B cell (primary cell): ENCODE data around the gene ATP4B. TPM values are rescaled to one million over a fixed set of nuclear protein-coding genes. Genes with fewer than 3 reads are reported as not detected.

Experiments
- ATAC-seq: fragments of 200-7000 bp; cut with Tn5 transposase; one replicate; pipeline ENCODE4 v1.10.0; 2021; ENCODE audit warnings: low read depth, mild to moderate bottlenecking, moderate number of reproducible peaks, moderate library complexity
- CTCF ChIA-PET: fragments of 350-600 bp; sonication (Branson Sonifier 250); formaldehyde crosslinking; loops from one replicate; lab custom pipeline; 2021; ENCODE audit warnings: antibody characterized with exemption, inconsistent platforms; lab: Charles Lee
- POLR2A ChIA-PET: fragments of 350-600 bp; sonication (Branson Sonifier 250); formaldehyde crosslinking; loops from one replicate; lab custom pipeline; 2021; ENCODE audit warnings: antibody characterized with exemption; lab: Charles Lee
- DNase-seq: peaks from one replicate; pipeline ENCODE4 v3.0.0; 2013
- H2AFZ ChIP-seq: 2 replicates; pipeline ENCODE4 v1.6.1; 2012; ENCODE audit warnings: mild to moderate bottlenecking, low read depth, low read length; ENCODE audit not compliant: insufficient read depth, poor library complexity, severe bottlenecking
- H3K27ac ChIP-seq, 2 donors: 1 replicate in 1 of 2; 2 replicates in 1 of 2; pipeline ENCODE4 v1.5.1; 2012 to 2013; ENCODE audit warnings: low read length in 2 of 2, mild to moderate bottlenecking in 2 of 2, moderate library complexity in 1 of 2
- H3K27me3 ChIP-seq, 4 experiments: fragments of 200-600 bp in 1 of 4; sonication (generic) in 1 of 4; replicated peaks in 1 of 4; 1 replicate in 2 of 4; 2 replicates in 2 of 4; pipeline versions ENCODE4 v1.6.1 to v1.7.0; 2013 to 2016; ENCODE audit warnings: low read length in 3 of 4, mild to moderate bottlenecking in 2 of 4, mixed read lengths in 1 of 4, moderate library complexity in 1 of 4; ENCODE audit not compliant: insufficient read depth in 4 of 4, control insufficient read depth in 3 of 4; ENCODE audit errors: control extremely low read depth in 1 of 4
- H3K36me3 ChIP-seq, 2 experiments: replicated peaks in 1 of 2; 1 replicate in 1 of 2; 2 replicates in 1 of 2; pipeline versions ENCODE4 v1.6.1 to v1.7.1; 2013; ENCODE audit warnings: low read length in 1 of 2; ENCODE audit not compliant: insufficient read depth in 2 of 2, control insufficient read depth in 1 of 2; ENCODE audit errors: control extremely low read depth in 1 of 2, extremely low read depth in 1 of 2
- H3K4me1 ChIP-seq, 2 donors: fragments of 200-600 bp in 1 of 2; sonication (generic) in 1 of 2; 1 replicate in 1 of 2; 2 replicates in 1 of 2; pipeline versions ENCODE4 v1.5.1 to v1.6.1; 2013 to 2017; ENCODE audit warnings: low read length in 2 of 2; ENCODE audit not compliant: control insufficient read depth in 2 of 2, insufficient read depth in 2 of 2
- H3K4me2 ChIP-seq: replicated peaks from 2 replicates; pipeline ENCODE3; 2012; ENCODE audit warnings: mild to moderate bottlenecking, low read depth, low read length; ENCODE audit not compliant: poor library complexity, severe bottlenecking
- H3K4me3 ChIP-seq, 5 experiments: fragments of 200-600 bp in 1 of 5; sonication (generic) in 1 of 5; 1 replicate in 3 of 5; 2 replicates in 2 of 5; pipeline versions ENCODE4 v1.5.1 to v1.7.0; 2011 to 2016; ENCODE audit warnings: low read length in 4 of 5, mild to moderate bottlenecking in 4 of 5, low read depth in 2 of 5, control low read depth in 1 of 5, moderate library complexity in 1 of 5; ENCODE audit not compliant: insufficient read depth in 1 of 5; ENCODE audit errors: control extremely low read depth in 1 of 5, extremely low read depth in 1 of 5
- H3K79me2 ChIP-seq: fragments of 200-600 bp; sonication (generic); one replicate; pipeline ENCODE4 v1.6.0; 2016; ENCODE audit warnings: low read length; ENCODE audit not compliant: control insufficient read depth, insufficient read depth
- H3K9ac ChIP-seq: fragments of 200-600 bp; sonication (generic); 2 replicates; pipeline ENCODE4 v1.6.1; 2017; ENCODE audit warnings: mild to moderate bottlenecking, low read length, moderate library complexity
- H3K9me3 ChIP-seq, 3 donors: one replicate each; pipeline versions ENCODE4 v1.6.1 to v1.7.1; 2013; ENCODE audit warnings: low read length in 2 of 3; ENCODE audit not compliant: control insufficient read depth in 2 of 3, insufficient read depth in 1 of 3; ENCODE audit errors: control extremely low read depth in 1 of 3
- H4K20me1 ChIP-seq: 2 replicates; pipeline ENCODE4 v1.6.0; 2012; ENCODE audit warnings: mild to moderate bottlenecking, low read length; ENCODE audit not compliant: insufficient read depth, control insufficient read depth, poor library complexity, severe bottlenecking
- H3K27ac Mint-ChIP-seq: one replicate; pipeline ENCODE4 v1.8.0; 2021; ENCODE audit warnings: mixed read lengths
- H3K27me3 Mint-ChIP-seq: one replicate; pipeline ENCODE4 v1.8.0; 2021; ENCODE audit warnings: mixed read lengths
- H3K4me1 Mint-ChIP-seq: one replicate; pipeline ENCODE4 v1.8.0; 2021; ENCODE audit warnings: mixed read lengths
- H3K4me3 Mint-ChIP-seq: one replicate; pipeline ENCODE4 v1.8.0; 2021; ENCODE audit warnings: mixed read lengths
- H3K9me3 Mint-ChIP-seq: one replicate; pipeline ENCODE4 v1.8.0; 2022; ENCODE audit warnings: mixed read lengths; ENCODE audit not compliant: insufficient read depth
- CTCF ChIP-seq: fragments of 200-600 bp; IDR thresholded peaks from one replicate; pipeline ENCODE4 v1.8.0; 2022; ENCODE audit warnings: antibody characterized with exemption, mild to moderate bottlenecking
- EZH2 ChIP-seq: IDR thresholded peaks from 2 replicates; pipeline ENCODE4 v1.6.1; 2012; ENCODE audit warnings: borderline replicate concordance, low read depth, mild to moderate bottlenecking, moderate library complexity, low read length; ENCODE audit not compliant: insufficient read depth, poor library complexity, severe bottlenecking
- WGBS: methylation state at CpG from one replicate; pipeline ENCODE4 v1.1.5; 2013; ENCODE audit warnings: missing lambda C conversion rate; ENCODE audit not compliant: insufficient coverage; 5-methylcytosine and 5-hydroxymethylcytosine counted together
- intact Hi-C: fragments of 100-400 bp; cut with micrococcal nuclease; formaldehyde crosslinking; loops from one replicate; pipeline ENCODE4 v1.10.0; 2022
- polyA minus RNA-seq: library from RNA; depleted of rRNA, polyadenylated mRNA; stranded (reverse); fragments of >200 nt; gene quantifications from 2 replicates; pipeline ENCODE4 v1.2.3, GENCODE V29; 2012
- polyA plus RNA-seq: library from polyadenylated mRNA; depleted of rRNA; stranded (reverse); fragments of >200 nt; gene quantifications from 2 replicates; pipeline ENCODE4 v1.2.3, GENCODE V29; 2012
- total RNA-seq, 2 donors: library from RNA; stranded (reverse); fragments of 120-200 nt in 1 of 2; gene quantifications; 1 replicate in 1 of 2; 2 replicates in 1 of 2; pipeline versions ENCODE4 v1.2.3 to v1.2.4, GENCODE V29; 2013 to 2022

Gene ATP4B
- total RNA-seq (not detected in 2 replicates), polyA plus RNA-seq (not detected in 2 replicates), polyA minus RNA-seq (not detected in 2 replicates)
- not detected for total RNA-seq (2013)

GRCh38 chr13:113657851-113658741, at the start of gene ATP4B:
Gene ATP4B (minus strand): TSS chr13:113658198. CDS start chr13:113658144, 54 bp downstream.
- TF ChIP-seq CTCF, result no peak
- TF ChIP-seq EZH2, result no peak
- Histone ChIP-seq H3K4me1 (no peaks in the 10 kb centered on the region), H4K20me1 (no peaks in the 10 kb centered on the region), H3K9me3 (peaks cover 0 to 8% (median 3%) of the 10 kb centered on the region in 3 donors), H3K36me3 (no peaks in the 10 kb centered on the region), H3K4me2 (no peak within 1 kb of the TSS), H3K9ac (no peak within 1 kb of the TSS), H3K79me2 (no peaks in the 10 kb centered on the region), H2AFZ (no peak within 1 kb of the TSS), H3K4me3 (no peak within 1 kb of the TSS), H3K27ac (no peak within 1 kb of the TSS), H3K27me3 (no peaks in the 10 kb centered on the region)
- intact Hi-C loops, result no loop called here
- Mint-ChIP-seq H3K27me3 (no peaks in the 10 kb centered on the region), H3K4me3 (no peak within 1 kb of the TSS), H3K27ac (no peak within 1 kb of the TSS), H3K9me3 (peaks cover 3% of the 10 kb centered on the region), H3K4me1 (no peaks in the 10 kb centered on the region)
- ATAC-seq (no peak), DNase-seq (no peak)
- CTCF ChIA-PET, result no interaction called here
- 96% methylated on average over 40 of the region's 47 CpGs for WGBS
- POLR2A ChIA-PET, result no interaction called here

GRCh38 chr13:113672002-113672651, 14.1 kb upstream of the ATP4B start:
- Mint-ChIP-seq H3K27ac (no peak overlapping the region), H3K27me3 (peaks cover 7% of the 10 kb centered on the region), H3K9me3 (no peaks in the 10 kb centered on the region), H3K4me3 (no peak overlapping the region), H3K4me1 (no peaks in the 10 kb centered on the region)
- no peak overlapping the region for H3K4me2 ChIP-seq
- intact Hi-C loops, result no loop called here
- no peaks in the 10 kb centered on the region for H3K79me2 ChIP-seq
- ChIA-PET POLR2A (no interaction called here), CTCF (no interaction called here)
- DNase-seq, result no peak
- no peaks in the 10 kb centered on the region for H3K36me3 ChIP-seq
- H3K27ac ChIP-seq, result no peak overlapping the region
- peaks cover 0 to 4% (median 0%) of the 10 kb centered on the region in 4 experiments for H3K27me3 ChIP-seq
- 89% methylated on average over 18 of the region's 18 CpGs for WGBS
- ATAC-seq, result no peak
- no peaks in the 10 kb centered on the region for H3K4me1 ChIP-seq
- H3K9ac ChIP-seq, result no peak overlapping the region
- no peak overlapping the region for H2AFZ ChIP-seq
- H3K4me3 ChIP-seq, result no peak overlapping the region
- H4K20me1 ChIP-seq, result no peaks in the 10 kb centered on the region
- TF ChIP-seq CTCF (no peak), EZH2 (no peak)
- H3K9me3 ChIP-seq, result peaks cover 0 to 3% (median 0%) of the 10 kb centered on the region in 3 donors
